Psoas muscle (tissue), 8 donors: ENCODE measurements around the gene HNRNPA1L2. TPM values are rescaled to one million over a fixed set of nuclear protein-coding genes. Genes with fewer than 3 reads are reported as not detected.

Experiments
- ATAC-seq, 4 donors: fragments of 200-7000 bp; cut with Tn5 transposase; one replicate each; pipeline ENCODE4 v1.9.1; 2020; ENCODE audit warnings: moderate library complexity in 3 of 4, mild to moderate bottlenecking in 2 of 4
- DNase-seq, 2 donors: peaks; one replicate each; pipeline ENCODE4 v3.0.0-alpha.2; 2020
- H3K27ac ChIP-seq: fragments of 200-600 bp; one replicate; pipeline ENCODE4 v1.8.0; 2022
- H3K27me3 ChIP-seq, 3 donors: fragments of 200-600 bp in 1 of 3; one replicate each; pipeline versions ENCODE4 v1.6.1 to v1.8.0; 2013 to 2022; ENCODE audit warnings: low read length in 2 of 3, mild to moderate bottlenecking in 2 of 3, moderate library complexity in 1 of 3; ENCODE audit not compliant: insufficient read depth in 3 of 3
- H3K36me3 ChIP-seq, 2 donors: fragments of 200-600 bp in 1 of 2; one replicate each; pipeline versions ENCODE4 v1.6.1 to v1.8.0; 2013 to 2022; ENCODE audit warnings: low read depth in 1 of 2, mild to moderate bottlenecking in 1 of 2, moderate library complexity in 1 of 2; ENCODE audit not compliant: insufficient read depth in 1 of 2
- H3K4me1 ChIP-seq: fragments of 200-600 bp; one replicate; pipeline ENCODE4 v1.8.0; 2022
- H3K4me3 ChIP-seq: fragments of 200-600 bp; one replicate; pipeline ENCODE4 v1.8.0; 2022; ENCODE audit warnings: mild to moderate bottlenecking
- H3K9me3 ChIP-seq: fragments of 200-600 bp; one replicate; pipeline ENCODE4 v1.8.0; 2022
- CTCF ChIP-seq: fragments of 200-600 bp; IDR thresholded peaks from one replicate; pipeline ENCODE4 v1.8.0; 2022; ENCODE audit warnings: antibody characterized with exemption
- WGBS, 3 donors: extraction: QIAGEN DNeasy Blood & Tissue Kit; methylation state at CpG; one replicate each; pipeline versions ENCODE4 v1.1.6 to v1.1.7; 2013; 5-methylcytosine and 5-hydroxymethylcytosine counted together
- intact Hi-C, 2 donors: fragments of 100-400 bp; cut with DNase I; formaldehyde crosslinking; loops; one replicate each; pipeline versions ENCODE4 v1.11.0 to v1.14.2; 2022
- polyA plus RNA-seq, 3 donors: library from polyadenylated mRNA; stranded (reverse); fragments of 200-250 nt; gene quantifications; one replicate each; pipeline ENCODE4 v1.2.3, GENCODE V29; 2013
- total RNA-seq, 4 donors: library from RNA; stranded (reverse); fragmentation: NEBNext Ultra II Directional in 2 of 4; extraction: Animal tissue kit (Norgen Biotek cat#: 25700) in 2 of 4; gene quantifications; one replicate each; pipeline versions ENCODE4 v1.2.1 to v1.2.4, GENCODE V29; 2021 to 2023
- donor health status: healthy with polysubstance abuse.
- donor health status: DM: no; HTN: no; CAD: no; lungs with moderate emphysema.
- donor health status: Bipolar disorder and iron deficiency.
- donor health status: healthy.
- donor health status: DM: yes; HTN: yes; CAD: no.
- donor health status: DM: no; HTN: no; CAD: no.
- donor health status: DM: no; HTN: no; CAD: no.
- donor health status: DM: yes; HTN: yes; CAD: no.

The HNRNPA1L2 gene
- total and polyA plus RNA-seq, 7 donors: 1.9 to 4.0 (median 2.8) TPM

GRCh38 chr13:52646967-52647366, 4.7 kb downstream of the HNRNPA1L2 start:
- H3K4me3 ChIP-seq: no peak overlapping the region
- intact Hi-C loops: no loop called here
- TF ChIP-seq CTCF: no peak
- H3K27ac ChIP-seq: no peak overlapping the region
- peaks cover 1 to 17% of the 10 kb centered on the region in 2 donors for H3K36me3 ChIP-seq
- H3K4me1 ChIP-seq: peaks cover 10% of the 10 kb centered on the region
- ATAC-seq (no peak), DNase-seq (no peak)
- H3K9me3 ChIP-seq: no peaks in the 10 kb centered on the region
- H3K27me3 ChIP-seq: no peaks in the 10 kb centered on the region

GRCh38 chr13:52650731-52651130, 8.5 kb downstream of the HNRNPA1L2 start:
- H3K4me3 ChIP-seq: peak overlapping the region; percentile 91
- peaks cover 20% of the 10 kb centered on the region for H3K4me1 ChIP-seq
- no peaks in the 10 kb centered on the region for H3K9me3 ChIP-seq
- DNase-seq (no peak), ATAC-seq (no peak)
- intact Hi-C loops: loop anchor here (5.0 to 10.0 kb wide), 4 partner anchors 33 to 846 kb away; partner anchors contain the start of genes VPS36 (in 2 of the 2), CKAP2 (in 1 of the 2) and DHRS12 (in 1 of the 2)
- H3K36me3 ChIP-seq: peaks cover 0 to 21% of the 10 kb centered on the region in 2 donors
- H3K27ac ChIP-seq: no peak overlapping the region
- no peaks in the 10 kb centered on the region for H3K27me3 ChIP-seq
- WGBS, 3 donors: 74 to 84% (median 79%) methylated on average over 6 of the region's 6 CpGs
- no peak for TF ChIP-seq CTCF

- no peaks in the 10 kb centered on the region for H3K27me3 ChIP-seq
- ATAC-seq (peak; percentile 41 to 67 (median 52)), DNase-seq (no peak)
- no peaks in the 10 kb centered on the region for H3K9me3 ChIP-seq
- WGBS, 3 donors: 0 to 2% (median 1%) methylated on average over 7 of the region's 7 CpGs
- peak overlapping the region; percentile 88 for H3K27ac ChIP-seq
- H3K4me3 ChIP-seq: peak overlapping the region; percentile 91
- peaks cover 23% of the 10 kb centered on the region for H3K4me1 ChIP-seq
- peaks cover 0 to 21% of the 10 kb centered on the region in 2 donors for H3K36me3 ChIP-seq
- intact Hi-C loops: loop anchor here (5.0 to 10.0 kb wide), 4 partner anchors 35 to 847 kb away; partner anchors contain the start of genes VPS36 (in 2 of the 2), CKAP2 (in 1 of the 2) and DHRS12 (in 1 of the 2)
- TF ChIP-seq CTCF: no peak
Measured at GRCh38 chr13:52651897-52652195, 9.6 kb downstream of the HNRNPA1L2 start.

GRCh38 chr13:52652196-52652979, 10.2 kb downstream of the HNRNPA1L2 start, which contains the start of gene SUGT1:
Gene SUGT1, plus strand, starts transcription at chr13:52652836. Its CDS starts 85 bp downstream, at chr13:52652921.
- DNase-seq (peak; percentile 98 to 99), ATAC-seq (peak; percentile 98 to 99 (median 98))
- TF ChIP-seq CTCF: peak; percentile 66
- WGBS, 3 donors: 0% methylated on average over 59 to 61 of the region's 61 CpGs
- Histone ChIP-seq H3K4me1 (peaks cover 23% of the 10 kb centered on the region), H3K9me3 (no peaks in the 10 kb centered on the region), H3K27ac (peak within 1 kb of the TSS; percentile 88), H3K36me3 (peaks cover 0 to 23% of the 10 kb centered on the region in 2 donors), H3K27me3 (no peaks in the 10 kb centered on the region), H3K4me3 (peak within 1 kb of the TSS; percentile 91)
- intact Hi-C loops: loop anchor here (5.0 to 10.0 kb wide), 4 partner anchors 35 to 848 kb away; partner anchors contain the start of genes VPS36 (in 2 of the 2), CKAP2 (in 1 of the 2) and DHRS12 (in 1 of the 2)
